Ishikawa (cell line): ENCODE measurements around the gene SH3PXD2A.

Source experiments
- CEBPB ChIP-seq: IDR thresholded peaks from 2 replicates; pipeline ENCODE4 v1.6.1; 2012
- CREB1 ChIP-seq: IDR thresholded peaks from 2 replicates; pipeline ENCODE4 v1.6.1; 2012; ENCODE audit warnings: low read depth
- EGR1 ChIP-seq: IDR thresholded peaks from 2 replicates; pipeline ENCODE4 v1.6.1; 2012
- EP300 ChIP-seq: IDR thresholded peaks from 2 replicates; pipeline ENCODE4 v1.6.1; 2012; ENCODE audit warnings: borderline replicate concordance
- FOXM1 ChIP-seq: IDR thresholded peaks from 2 replicates; pipeline ENCODE4 v1.6.1; 2012; ENCODE audit warnings: low read depth, borderline replicate concordance
- MAX ChIP-seq: IDR thresholded peaks from 2 replicates; pipeline ENCODE4 v1.6.1; 2012
- NFIC ChIP-seq: IDR thresholded peaks from 2 replicates; pipeline ENCODE4 v1.6.1; 2012
- RAD21 ChIP-seq: IDR thresholded peaks from 2 replicates; pipeline ENCODE4 v1.6.1; 2012; ENCODE audit warnings: low read depth
- TAF1 ChIP-seq: IDR thresholded peaks from 2 replicates; pipeline ENCODE4 v1.6.1; 2012; ENCODE audit warnings: low read depth, mild to moderate bottlenecking
- TCF12 ChIP-seq: IDR thresholded peaks from 2 replicates; pipeline ENCODE4 v1.6.1; 2012; ENCODE audit warnings: low read depth
- TEAD4 ChIP-seq: IDR thresholded peaks from 2 replicates; pipeline ENCODE4 v1.6.1; 2012
- USF1 ChIP-seq: IDR thresholded peaks from 2 replicates; pipeline ENCODE4 v1.6.1; 2012
- YY1 ChIP-seq: IDR thresholded peaks from 2 replicates; pipeline ENCODE4 v1.6.1; 2012; ENCODE audit warnings: low read depth
- ZBTB7A ChIP-seq: IDR thresholded peaks from 2 replicates; pipeline ENCODE4 v1.6.1; 2012; ENCODE audit warnings: low read depth
- TF ChIP-seq, protein P1 (sequence below): IDR thresholded peaks from 2 replicates; pipeline ENCODE4 v1.6.1; 2012; ENCODE audit warnings: low read depth, mild to moderate bottlenecking

Gene SH3PXD2A

DNA sequence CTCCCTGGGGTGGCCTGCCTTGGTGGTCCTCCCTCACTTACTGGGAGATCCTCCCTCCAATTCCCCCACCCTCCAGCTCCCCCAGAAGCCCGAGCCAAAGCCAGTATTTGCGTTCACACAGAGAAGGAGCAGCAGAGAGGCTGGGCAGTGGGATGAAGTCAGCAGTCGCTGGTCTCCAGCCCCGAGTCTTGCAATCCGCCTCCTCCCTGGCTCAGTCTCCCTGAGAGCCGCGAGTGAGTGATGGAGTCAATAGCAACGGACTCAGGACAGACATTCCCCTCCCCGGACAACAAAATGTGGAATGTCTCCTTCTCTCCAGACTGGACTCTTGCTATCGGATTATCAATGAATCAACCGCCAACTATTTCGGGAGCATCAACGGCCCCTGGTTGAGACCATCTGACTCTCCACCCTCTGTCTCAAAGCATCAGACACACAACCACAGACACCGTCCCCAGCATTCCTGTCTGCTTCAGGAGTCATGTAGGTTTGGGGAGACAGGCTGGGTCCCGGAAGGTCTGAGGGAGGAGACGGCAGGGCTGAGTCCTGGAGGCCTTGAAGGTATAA is 178.4 kb downstream of the SH3PXD2A start:
- no peak for TF ChIP-seq TEAD4
- no peak for TF ChIP-seq MAX
- no peak for TF ChIP-seq CREB1
- TF ChIP-seq YY1, result no peak
- TF ChIP-seq EGR1, result no peak
- no peak for TF ChIP-seq TAF1
- TF ChIP-seq EP300, result no peak
- TF ChIP-seq USF1, result no peak
- no peak for TF ChIP-seq ZBTB7A
- no peak for TF ChIP-seq RAD21
- TF ChIP-seq FOXM1, result no peak
- no peak for TF ChIP-seq NFIC
- no peak for TF ChIP-seq TCF12
- TF ChIP-seq, protein P1, sequence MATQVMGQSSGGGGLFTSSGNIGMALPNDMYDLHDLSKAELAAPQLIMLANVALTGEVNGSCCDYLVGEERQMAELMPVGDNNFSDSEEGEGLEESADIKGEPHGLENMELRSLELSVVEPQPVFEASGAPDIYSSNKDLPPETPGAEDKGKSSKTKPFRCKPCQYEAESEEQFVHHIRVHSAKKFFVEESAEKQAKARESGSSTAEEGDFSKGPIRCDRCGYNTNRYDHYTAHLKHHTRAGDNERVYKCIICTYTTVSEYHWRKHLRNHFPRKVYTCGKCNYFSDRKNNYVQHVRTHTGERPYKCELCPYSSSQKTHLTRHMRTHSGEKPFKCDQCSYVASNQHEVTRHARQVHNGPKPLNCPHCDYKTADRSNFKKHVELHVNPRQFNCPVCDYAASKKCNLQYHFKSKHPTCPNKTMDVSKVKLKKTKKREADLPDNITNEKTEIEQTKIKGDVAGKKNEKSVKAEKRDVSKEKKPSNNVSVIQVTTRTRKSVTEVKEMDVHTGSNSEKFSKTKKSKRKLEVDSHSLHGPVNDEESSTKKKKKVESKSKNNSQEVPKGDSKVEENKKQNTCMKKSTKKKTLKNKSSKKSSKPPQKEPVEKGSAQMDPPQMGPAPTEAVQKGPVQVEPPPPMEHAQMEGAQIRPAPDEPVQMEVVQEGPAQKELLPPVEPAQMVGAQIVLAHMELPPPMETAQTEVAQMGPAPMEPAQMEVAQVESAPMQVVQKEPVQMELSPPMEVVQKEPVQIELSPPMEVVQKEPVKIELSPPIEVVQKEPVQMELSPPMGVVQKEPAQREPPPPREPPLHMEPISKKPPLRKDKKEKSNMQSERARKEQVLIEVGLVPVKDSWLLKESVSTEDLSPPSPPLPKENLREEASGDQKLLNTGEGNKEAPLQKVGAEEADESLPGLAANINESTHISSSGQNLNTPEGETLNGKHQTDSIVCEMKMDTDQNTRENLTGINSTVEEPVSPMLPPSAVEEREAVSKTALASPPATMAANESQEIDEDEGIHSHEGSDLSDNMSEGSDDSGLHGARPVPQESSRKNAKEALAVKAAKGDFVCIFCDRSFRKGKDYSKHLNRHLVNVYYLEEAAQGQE, result no peak
- no peak for TF ChIP-seq CEBPB

DNA sequence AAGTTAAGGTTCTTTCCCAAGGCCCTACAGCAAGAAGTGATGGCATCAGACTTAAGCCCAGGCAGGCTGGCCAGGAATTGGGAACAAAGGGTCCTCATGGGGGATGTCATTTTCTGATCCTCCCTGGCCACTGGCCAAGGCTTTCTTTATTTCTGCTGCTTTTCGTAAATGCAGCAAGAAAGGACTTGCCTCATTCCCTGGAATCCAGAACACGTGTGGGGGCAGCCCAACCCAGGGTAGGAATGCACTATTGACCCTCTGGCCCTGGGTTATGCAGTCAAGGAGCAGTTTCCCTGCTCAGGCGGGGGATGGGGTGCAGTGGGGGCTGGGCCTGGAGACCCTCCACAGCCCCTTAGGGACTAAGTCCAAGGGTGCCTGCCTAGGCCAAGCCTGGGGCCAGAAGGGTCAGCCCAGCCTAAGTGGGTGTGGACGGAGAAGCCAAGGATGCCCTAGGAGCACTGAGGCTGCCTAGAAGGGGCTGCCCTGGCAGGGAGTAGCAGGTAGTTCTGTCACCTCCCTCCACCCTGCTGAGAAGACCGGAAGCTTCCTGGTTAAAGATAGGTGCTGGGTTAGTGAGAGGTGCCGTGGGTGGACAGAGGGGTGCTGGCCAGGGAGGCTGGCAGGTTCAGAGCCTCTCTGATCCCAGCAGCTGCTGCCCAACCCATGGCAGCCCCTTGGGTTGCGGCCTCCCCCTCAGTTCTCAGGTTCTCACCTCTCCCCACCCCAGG is 179.2 kb downstream of the SH3PXD2A start:
- TF ChIP-seq TEAD4 (peak; percentile 38; the same call in 1 of the 2 replicates), EGR1 (no peak), ZBTB7A (0 out of 2 replicates have a peak, but pooled peaks have one; percentile 39)

- TF ChIP-seq NFIC, result no peak
- no peak for TF ChIP-seq EGR1
- TF ChIP-seq FOXM1, result no peak
- TF ChIP-seq YY1, result no peak
- TF ChIP-seq RAD21, result no peak
These were observed 181.8 kb downstream of the SH3PXD2A start for GRCh38 chr10:103673606-103674005.

DNA sequence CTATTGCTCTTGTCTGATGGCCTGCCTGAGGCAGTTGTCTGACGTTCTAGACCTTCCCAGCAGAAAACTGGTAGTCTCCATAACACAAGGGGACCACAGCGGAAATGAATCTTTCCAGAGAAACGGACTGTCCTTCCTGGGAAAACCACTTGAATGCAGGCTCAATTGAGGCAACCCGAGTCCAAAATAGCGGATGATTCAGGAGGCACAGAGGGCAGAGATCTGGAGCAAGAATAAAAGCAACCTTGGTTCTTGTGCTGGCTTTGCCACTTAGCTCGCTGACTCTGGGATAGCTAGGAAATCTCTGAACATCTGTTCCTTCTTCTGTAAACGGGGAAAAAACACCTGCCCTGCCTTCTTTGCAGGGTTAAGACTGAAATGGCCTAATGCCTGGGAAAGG is 183.0 kb downstream of the SH3PXD2A start:
- TF ChIP-seq TCF12, result no peak
- TF ChIP-seq ZBTB7A, result no peak
- no peak for TF ChIP-seq EGR1
- TF ChIP-seq MAX, result no peak
- TF ChIP-seq EP300, result no peak
- no peak for TF ChIP-seq CEBPB

DNA sequence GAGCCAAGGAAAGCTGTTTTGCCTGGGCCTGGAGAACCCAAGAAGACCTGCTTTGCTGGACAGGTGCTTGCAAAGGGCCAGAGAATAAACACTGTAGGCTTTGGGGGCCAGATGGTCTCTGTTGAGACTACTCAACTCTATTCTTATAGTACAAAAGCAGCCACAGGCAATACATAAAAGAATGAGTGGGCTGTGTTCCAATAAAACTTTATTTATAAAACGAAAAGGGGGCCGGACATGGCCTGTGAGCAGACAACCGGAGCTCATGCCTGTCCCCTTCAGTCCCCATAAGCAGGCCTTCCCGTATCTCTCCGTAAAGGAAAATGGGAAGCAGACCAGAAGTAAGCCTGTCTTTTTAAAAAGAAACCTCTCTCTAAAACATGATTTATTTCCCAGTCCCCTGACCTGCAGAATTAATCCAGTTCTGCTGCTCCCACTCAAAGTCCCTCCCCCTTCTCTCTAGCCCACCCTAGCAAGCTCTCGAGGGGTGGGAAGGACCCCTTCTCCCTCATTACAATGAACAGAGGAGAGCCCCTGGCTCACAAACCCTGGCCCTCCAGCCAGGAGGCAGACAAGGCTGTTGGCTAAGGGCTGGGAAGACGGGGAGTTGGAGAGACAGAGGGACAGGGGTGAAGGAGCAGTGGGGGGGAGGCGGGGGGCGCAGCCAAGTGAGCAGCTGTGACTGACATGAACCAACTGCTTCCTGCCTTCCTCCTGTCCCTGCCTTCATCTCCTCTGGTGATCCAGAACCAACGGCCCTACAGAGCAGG is 184.1 kb downstream of the SH3PXD2A start:
- TF ChIP-seq USF1 (no peak), TEAD4 (no peak), YY1 (no peak), ZBTB7A (no peak)

- TF ChIP-seq, protein P1, result no peak
- TF ChIP-seq RAD21, result no peak
- TF ChIP-seq MAX, result no peak
- no peak for TF ChIP-seq EP300
These were observed 185.4 kb downstream of the SH3PXD2A start for GRCh38 chr10:103669944-103670343.
